GM23338 (cell line): ENCODE measurements around the gene TBX2. TPM values are rescaled to one million over a fixed set of nuclear protein-coding genes. Genes with fewer than 3 reads are reported as not detected.

Experiments
- ATAC-seq: fragments of 200-7000 bp; cut with Tn5 transposase; 3 replicates; pipeline ENCODE4 v1.9.1; 2020
- DNase-seq: peaks from one replicate; pipeline ENCODE4 v3.0.0-alpha.2; 2015; ENCODE audit warnings: low spot score
- H2AFZ ChIP-seq: fragments of 200-600 bp; sonication (generic); 2 replicates; pipeline ENCODE4 v1.8.0; 2016; ENCODE audit warnings: antibody characterized with exemption, mild to moderate bottlenecking, moderate library complexity
- H3F3A ChIP-seq: fragments of 200-600 bp; sonication (generic); replicated peaks from 2 replicates; pipeline ENCODE4 v1.8.0; 2017; ENCODE audit warnings: antibody characterized with exemption, mixed run types, low read depth
- H3K27ac ChIP-seq: fragments of 200-600 bp; sonication (generic); 2 replicates; pipeline ENCODE4 v1.6.1; 2016; ENCODE audit warnings: low read depth
- H3K27me3 ChIP-seq: fragments of 200-600 bp; sonication (generic); 2 replicates; pipeline ENCODE4 v1.8.0; 2016; ENCODE audit warnings: mild to moderate bottlenecking, mixed run types, moderate library complexity; ENCODE audit not compliant: insufficient read depth
- H3K36me3 ChIP-seq: fragments of 200-600 bp; sonication (generic); 2 replicates; pipeline ENCODE4 v1.8.0; 2016; ENCODE audit warnings: mild to moderate bottlenecking; ENCODE audit not compliant: insufficient read depth
- H3K4me1 ChIP-seq: fragments of 200-600 bp; sonication (generic); 2 replicates; pipeline ENCODE4 v1.8.0; 2016; ENCODE audit warnings: mild to moderate bottlenecking, moderate library complexity; ENCODE audit not compliant: insufficient read depth
- H3K4me2 ChIP-seq: fragments of 200-600 bp; sonication (generic); 2 replicates; pipeline ENCODE4 v1.7.1; 2017; ENCODE audit warnings: mixed run types
- H3K4me3 ChIP-seq: fragments of 200-600 bp; sonication (generic); 2 replicates; pipeline ENCODE4 v1.6.1; 2016; ENCODE audit warnings: mixed run types
- H3K79me2 ChIP-seq: fragments of 200-600 bp; sonication (generic); replicated peaks from 2 replicates; pipeline ENCODE4 v1.8.0; 2017; ENCODE audit warnings: mild to moderate bottlenecking; ENCODE audit not compliant: insufficient read depth
- H3K9me2 ChIP-seq: fragments of 200-600 bp; sonication (generic); 2 replicates; pipeline ENCODE4 v1.8.0; 2017; ENCODE audit not compliant: insufficient read depth
- H4K20me1 ChIP-seq: fragments of 200-600 bp; sonication (generic); replicated peaks from 2 replicates; pipeline ENCODE4 v1.8.0; 2017; ENCODE audit warnings: mild to moderate bottlenecking; ENCODE audit not compliant: insufficient read depth
- H3K27ac Mint-ChIP-seq: 2 replicates; pipeline ENCODE4 v1.8.0; 2020; ENCODE audit warnings: inconsistent platforms, mild to moderate bottlenecking, moderate library complexity, mixed read lengths
- H3K27me3 Mint-ChIP-seq: 3 replicates; pipeline ENCODE4 v1.8.0; 2022; ENCODE audit warnings: low read depth, mild to moderate bottlenecking, moderate library complexity, mixed read lengths, inconsistent platforms; ENCODE audit not compliant: insufficient read depth, poor library complexity
- H3K36me3 Mint-ChIP-seq: 3 replicates; pipeline ENCODE4 v1.8.0; 2021; ENCODE audit warnings: low read depth, mild to moderate bottlenecking, inconsistent platforms, moderate library complexity, mixed read lengths
- H3K4me1 Mint-ChIP-seq: 3 replicates; pipeline ENCODE4 v1.8.0; 2020; ENCODE audit warnings: mild to moderate bottlenecking, inconsistent platforms, mixed read lengths
- H3K4me3 Mint-ChIP-seq: 3 replicates; pipeline ENCODE4 v1.8.0; 2021; ENCODE audit warnings: moderate library complexity, mild to moderate bottlenecking, inconsistent platforms, mixed read lengths
- H3K9me3 Mint-ChIP-seq: 3 replicates; pipeline ENCODE4 v1.8.0; 2020; ENCODE audit warnings: moderate library complexity, mild to moderate bottlenecking, inconsistent platforms, mixed read lengths
- CTCF ChIP-seq, 2 experiments: fragments of 200-600 bp in 1 of 2; sonication (generic) in 1 of 2; conservative IDR thresholded peaks; 2 replicates each; pipeline versions ENCODE4 v1.5.1 to v1.6.1; 2016 to 2017; ENCODE audit warnings: antibody characterized with exemption in 2 of 2, low read depth in 2 of 2, mild to moderate bottlenecking in 2 of 2, moderate library complexity in 1 of 2
- EZH2 ChIP-seq: fragments of 200-600 bp; sonication (generic); IDR thresholded peaks from one replicate; pipeline ENCODE4 v1.8.0; 2017; ENCODE audit warnings: antibody characterized with exemption, mild to moderate bottlenecking, low read depth; ENCODE audit not compliant: unreplicated experiment
- EZH2phosphoT487 ChIP-seq: fragments of 200-600 bp; sonication (generic); IDR thresholded peaks from one replicate; pipeline ENCODE4 v1.8.1; 2018; ENCODE audit warnings: antibody characterized with exemption; ENCODE audit not compliant: unreplicated experiment
- POLR2AphosphoS5 ChIP-seq: IDR thresholded peaks from 2 replicates; pipeline ENCODE4 v1.6.1; 2016; ENCODE audit warnings: antibody characterized with exemption, low read depth
- STAT1 ChIP-seq: IDR thresholded peaks from one replicate; pipeline ENCODE4 v1.6.1; 2016; ENCODE audit warnings: antibody characterized with exemption; ENCODE audit not compliant: unreplicated experiment
- ZNF114 ChIP-seq: fragments of 250-450 bp; sonication (Bioruptor Pico); IDR thresholded peaks from 2 replicates; pipeline ENCODE4 v1.5.0; 2020; ENCODE audit warnings: mild to moderate bottlenecking, moderate library complexity
- polyA plus RNA-seq: library from polyadenylated mRNA; unstranded; fragments of >200 nt; fragmentation: Nextera tagmentation; extraction: Ambion mirVana; gene quantifications from 2 replicates; pipeline ENCODE4 v1.2.1, GENCODE V29; 2016
- total RNA-seq: library from RNA; depleted of rRNA; stranded (reverse); fragments of >200 nt; shearing (Covaris generic); gene quantifications from 2 replicates; pipeline ENCODE4 v1.2.3, GENCODE V29; 2014; rRNA removed

Gene TBX2
- total and polyA plus RNA-seq, 2 experiments from 2014 or later = not detected

- H3K27me3 Mint-ChIP-seq = peaks cover 99% of the 10 kb centered on the region
- no peak overlapping the region for H3K27ac ChIP-seq
- H3K4me3 Mint-ChIP-seq = peak overlapping the region; percentile 50
- peaks cover 3% of the 10 kb centered on the region; the same call in 1 of the 2 replicates for H3K36me3 ChIP-seq
- no peaks in the 10 kb centered on the region for H3K9me2 ChIP-seq
- peaks cover 27% of the 10 kb centered on the region for H4K20me1 ChIP-seq
- no peaks in the 10 kb centered on the region for H3K79me2 ChIP-seq
- H3F3A ChIP-seq = 0 out of 2 replicates have a peak, but pooled peaks cover 9% of the 10 kb centered on the region
- DNase-seq (no peak), ATAC-seq (no peak)
- TF ChIP-seq STAT1 (no peak), ZNF114 (CRISPR knock-in tag) (no peak), CTCF (conservative IDR thresholded peaks at IDR 0.05; ENCODE audit: low read depth in 2 of 2) (no peak)
- H2AFZ ChIP-seq = no peak overlapping the region
- H3K4me1 ChIP-seq = peaks cover 42% of the 10 kb centered on the region; the same call in 1 of the 2 replicates
- H3K27me3 ChIP-seq = peaks cover 100% of the 10 kb centered on the region
- H3K36me3 Mint-ChIP-seq = peaks cover 3% of the 10 kb centered on the region; the same call in 1 of the 3 replicates
- H3K4me3 ChIP-seq = peak overlapping the region; percentile 44
- H3K4me2 ChIP-seq = peak overlapping the region; percentile 73
- peaks cover 41% of the 10 kb centered on the region for H3K4me1 Mint-ChIP-seq
- no peak overlapping the region for H3K27ac Mint-ChIP-seq
- H3K9me3 Mint-ChIP-seq = peaks cover 8% of the 10 kb centered on the region
Observed at GRCh38 chr17:61458000-61458399, 58.4 kb downstream of the TBX2 start.

- DNase-seq = peak; percentile 81
- H4K20me1 ChIP-seq = peaks cover 27% of the 10 kb centered on the region
- 0 out of 2 replicates have a peak, but pooled peaks cover 9% of the 10 kb centered on the region for H3F3A ChIP-seq
- H3K4me3 ChIP-seq = no peak overlapping the region
- peak overlapping the region; percentile 59 for H3K4me2 ChIP-seq
- H3K27ac ChIP-seq = no peak overlapping the region
- H3K36me3 ChIP-seq = peaks cover 3% of the 10 kb centered on the region; the same call in 1 of the 2 replicates
- Mint-ChIP-seq H3K4me3 (peak overlapping the region; percentile 50), H3K9me3 (peaks cover 8% of the 10 kb centered on the region), H3K36me3 (peaks cover 3% of the 10 kb centered on the region; the same call in 1 of the 3 replicates), H3K4me1 (peaks cover 43% of the 10 kb centered on the region), H3K27ac (no peak overlapping the region), H3K27me3 (peaks cover 99% of the 10 kb centered on the region)
- no peak for ATAC-seq
- no peaks in the 10 kb centered on the region for H3K9me2 ChIP-seq
- TF ChIP-seq EZH2 (peak; percentile 93), POLR2AphosphoS5 (no peak), EZH2phosphoT487 (peak; percentile 17)
- no peaks in the 10 kb centered on the region for H3K79me2 ChIP-seq
- H3K27me3 ChIP-seq = peaks cover 100% of the 10 kb centered on the region
- no peak overlapping the region for H2AFZ ChIP-seq
- H3K4me1 ChIP-seq = peaks cover 48% of the 10 kb centered on the region; the same call in 1 of the 2 replicates
Observed at GRCh38 chr17:61458421-61459141, 58.9 kb downstream of the TBX2 start.

Other genes with a start within 250 kb of the TBX2 start
- not detected in 2 replicates for gene TBX4, start 52.6 kb downstream of the TBX2 start, total RNA-seq
- not detected in 2 replicates for gene TBX4, start 52.6 kb downstream of the TBX2 start, polyA plus RNA-seq
- gene NACA2, start 191.4 kb downstream of the TBX2 start, total RNA-seq = not detected in 2 replicates
- 0.49 and 0.65 TPM in 2 replicates for gene NACA2, start 191.4 kb downstream of the TBX2 start, polyA plus RNA-seq